ENCODE data around the gene CAMK4. TPM values are rescaled to one million over a fixed set of nuclear protein-coding genes. Genes with fewer than 3 reads are reported as not detected.

Gene CAMK4
- total RNA-seq, 1 experiment from 2014 or later: 10.2 TPM

DNA sequence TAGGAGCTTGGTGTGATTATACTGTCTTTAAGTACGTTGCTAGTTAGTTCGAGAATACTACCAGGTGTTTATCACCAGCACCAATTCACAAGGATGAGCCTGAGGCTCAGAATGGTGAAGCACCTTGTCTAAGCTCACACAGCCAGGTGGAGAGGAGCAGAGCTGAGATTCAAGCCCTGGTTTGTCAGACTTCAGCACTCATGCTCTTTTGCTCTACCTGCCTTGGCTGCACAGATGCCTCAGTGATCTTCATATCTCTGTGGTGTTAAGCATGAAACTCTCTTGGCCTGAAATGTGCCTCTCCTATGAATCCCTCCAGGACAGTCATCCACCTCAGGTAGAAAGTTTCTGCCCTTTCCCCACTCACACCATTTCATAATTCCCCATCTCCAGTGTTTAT lies 12.2 kb downstream of the CAMK4 start:
- no peak overlapping the region for H3K4me2 ChIP-seq (ENCODE audit: low read length)
- H2AFZ ChIP-seq (ENCODE audit: low read depth, low read length, poor library complexity, severe bottlenecking): no peak overlapping the region
- no peaks in the 10 kb centered on the region for H3K27me3 ChIP-seq (ENCODE audit: insufficient read depth, low read length)
- RAD21 ChIA-PET (ENCODE audit: low non-redundant PET in 1 of 2, low total read pairs in 2 of 2, uncharacterized antibody in 2 of 2, unreplicated experiment in 2 of 2): no interaction called here
- DNase-seq (ENCODE audit: low read depth, low spot score): no peak
- H4K20me1 ChIP-seq (ENCODE audit: insufficient read depth): no peaks in the 10 kb centered on the region
- H3K9me3 ChIP-seq (ENCODE audit: control insufficient read depth in 1 of 2, insufficient read depth in 1 of 2, low read depth in 1 of 2, low read length in 2 of 2): no peaks in the 10 kb centered on the region
- no peaks in the 10 kb centered on the region for H3K79me2 ChIP-seq (ENCODE audit: insufficient read depth, low read length)
- H3K9ac ChIP-seq (ENCODE audit: low read length): no peak overlapping the region
- intact Hi-C loops (cut with micrococcal nuclease): no loop called here
- H3K4me3 ChIP-seq (replicated peaks in 1 of 2; ENCODE audit: low read depth in 1 of 2, low read length in 2 of 2): no peak overlapping the region
- H3K36me3 ChIP-seq (ENCODE audit: control insufficient read depth in 1 of 2, insufficient read depth in 2 of 2, low read length in 2 of 2): no peaks in the 10 kb centered on the region
- H3K9me2 ChIP-seq (ENCODE audit: insufficient read depth): no peaks in the 10 kb centered on the region
- POLR2A ChIA-PET: no interaction called here
- H3K4me1 ChIP-seq (ENCODE audit: control insufficient read depth in 1 of 2, insufficient read depth in 2 of 2, low read length in 2 of 2): no peaks in the 10 kb centered on the region
- no TSS peak for BruUV-seq (replicated peaks)
- no peak for TF ChIP-seq ELF1 (IDR thresholded peaks at IDR 0.05; ENCODE audit: borderline replicate concordance, low read depth)
- TF ChIP-seq SRF (IDR thresholded peaks at IDR 0.05; ENCODE audit: low read depth): no peak
- TF ChIP-seq CEBPB (IDR thresholded peaks at IDR 0.05; ENCODE audit: low read depth): no peak
- TF ChIP-seq SP1 (IDR thresholded peaks at IDR 0.05; ENCODE audit: low read depth): no peak
- no peak for TF ChIP-seq EGR1 (IDR thresholded peaks at IDR 0.05; ENCODE audit: low read depth)
- no peak for TF ChIP-seq ZNF274 (IDR thresholded peaks at IDR 0.05; ENCODE audit: low read depth, low read length)
- TF ChIP-seq POLR2A (IDR thresholded peaks at IDR 0.05; ENCODE audit: borderline replicate concordance, extremely low read depth, insufficient read depth, insufficient read length): no peak
- no peak for TF ChIP-seq EZH2 (IDR thresholded peaks at IDR 0.05)
- TF ChIP-seq JUND (IDR thresholded peaks at IDR 0.05): no peak
- CTCF ChIA-PET: no interaction called here
- ATAC-seq: no peak
- H3K27ac ChIP-seq (ENCODE audit: low read depth, low read length): no peak overlapping the region

GRCh38 chr5:111236995-111237394 lies 12.8 kb downstream of the CAMK4 start:
- Histone ChIP-seq H2AFZ (ENCODE audit: low read depth, low read length, poor library complexity, severe bottlenecking) (no peak overlapping the region), H3K79me2 (ENCODE audit: insufficient read depth, low read length) (no peaks in the 10 kb centered on the region), H3K9me2 (ENCODE audit: insufficient read depth) (no peaks in the 10 kb centered on the region), H3K36me3 (ENCODE audit: control insufficient read depth in 1 of 2, insufficient read depth in 2 of 2, low read length in 2 of 2) (no peaks in the 10 kb centered on the region), H3K27ac (ENCODE audit: low read depth, low read length) (no peak overlapping the region), H3K9ac (ENCODE audit: low read length) (no peak overlapping the region), H3K9me3 (ENCODE audit: control insufficient read depth in 1 of 2, insufficient read depth in 1 of 2, low read depth in 1 of 2, low read length in 2 of 2) (no peaks in the 10 kb centered on the region), H3K4me2 (ENCODE audit: low read length) (no peak overlapping the region), H3K4me1 (ENCODE audit: control insufficient read depth in 1 of 2, insufficient read depth in 2 of 2, low read length in 2 of 2) (no peaks in the 10 kb centered on the region), H3K27me3 (ENCODE audit: insufficient read depth, low read length) (peaks cover 2% of the 10 kb centered on the region; the same call in 1 of the 2 replicates), H4K20me1 (ENCODE audit: insufficient read depth) (no peaks in the 10 kb centered on the region), H3K4me3 (replicated peaks in 1 of 2; ENCODE audit: low read depth in 1 of 2, low read length in 2 of 2) (no peak overlapping the region)
- RAD21 ChIA-PET (ENCODE audit: low non-redundant PET in 1 of 2, low total read pairs in 2 of 2, uncharacterized antibody in 2 of 2, unreplicated experiment in 2 of 2): no interaction called here
- CTCF ChIA-PET: interaction anchor here (0.6 kb wide), 1 partner anchor 48 kb away, joined by 3 read pairs; no protein-coding TSS in a partner anchor
- ATAC-seq (no peak), DNase-seq (ENCODE audit: low read depth, low spot score) (no peak)
- intact Hi-C loops (cut with micrococcal nuclease): no loop called here
- TF ChIP-seq, protein P1, sequence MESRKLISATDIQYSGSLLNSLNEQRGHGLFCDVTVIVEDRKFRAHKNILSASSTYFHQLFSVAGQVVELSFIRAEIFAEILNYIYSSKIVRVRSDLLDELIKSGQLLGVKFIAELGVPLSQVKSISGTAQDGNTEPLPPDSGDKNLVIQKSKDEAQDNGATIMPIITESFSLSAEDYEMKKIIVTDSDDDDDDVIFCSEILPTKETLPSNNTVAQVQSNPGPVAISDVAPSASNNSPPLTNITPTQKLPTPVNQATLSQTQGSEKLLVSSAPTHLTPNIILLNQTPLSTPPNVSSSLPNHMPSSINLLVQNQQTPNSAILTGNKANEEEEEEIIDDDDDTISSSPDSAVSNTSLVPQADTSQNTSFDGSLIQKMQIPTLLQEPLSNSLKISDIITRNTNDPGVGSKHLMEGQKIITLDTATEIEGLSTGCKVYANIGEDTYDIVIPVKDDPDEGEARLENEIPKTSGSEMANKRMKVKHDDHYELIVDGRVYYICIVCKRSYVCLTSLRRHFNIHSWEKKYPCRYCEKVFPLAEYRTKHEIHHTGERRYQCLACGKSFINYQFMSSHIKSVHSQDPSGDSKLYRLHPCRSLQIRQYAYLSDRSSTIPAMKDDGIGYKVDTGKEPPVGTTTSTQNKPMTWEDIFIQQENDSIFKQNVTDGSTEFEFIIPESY (IDR thresholded peaks at IDR 0.05; ENCODE audit: extremely low read depth, insufficient replicate concordance, low read length): no peak
- TF ChIP-seq SRF (IDR thresholded peaks at IDR 0.05; ENCODE audit: low read depth) (no peak), FOSL1 (IDR thresholded peaks at IDR 0.05; ENCODE audit: low read depth) (no peak), YY1 (IDR thresholded peaks at IDR 0.05; ENCODE audit: extremely low read depth, insufficient replicate concordance, low read depth, low read length) (no peak), EZH2phosphoT487 (IDR thresholded peaks at IDR 0.05; ENCODE audit: borderline replicate concordance) (no peak), POLR2AphosphoS5 (IDR thresholded peaks at IDR 0.05; ENCODE audit: low read depth, low read length) (no peak)
- TF ChIP-seq, protein P2, sequence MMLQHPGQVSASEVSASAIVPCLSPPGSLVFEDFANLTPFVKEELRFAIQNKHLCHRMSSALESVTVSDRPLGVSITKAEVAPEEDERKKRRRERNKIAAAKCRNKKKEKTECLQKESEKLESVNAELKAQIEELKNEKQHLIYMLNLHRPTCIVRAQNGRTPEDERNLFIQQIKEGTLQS (IDR thresholded peaks at IDR 0.05): no peak
- POLR2A ChIA-PET: no interaction called here
- no TSS peak for BruUV-seq (replicated peaks)

Data from HCT116 (cell line).